Immature natural killer cell (primary cell): Measurements from ENCODE around the gene MBD1. TPM values are rescaled to one million over a fixed set of nuclear protein-coding genes. Genes with fewer than 3 reads are reported as not detected.
"Not testable (repeated sequence)": the region's sequence is repeated elsewhere in the genome, so short reads cannot be mapped to it uniquely, and the experiment has no call there.

Experiments used
- DNase-seq, 3 donors: peaks; one replicate each; pipeline ENCODE4 v3.0.0; 2022; ENCODE audit warnings: mixed read lengths in 1 of 3
- H3K27ac Mint-ChIP-seq, 6 donors: one replicate each; pipeline ENCODE4 v1.8.0; 2020; ENCODE audit warnings: mixed read lengths in 6 of 6, mild to moderate bottlenecking in 5 of 6, inconsistent platforms in 4 of 6, moderate library complexity in 3 of 6
- H3K27me3 Mint-ChIP-seq, 3 donors: one replicate each; pipeline ENCODE4 v1.8.0; 2020 to 2021; ENCODE audit warnings: low read depth in 3 of 3, mild to moderate bottlenecking in 3 of 3, mixed read lengths in 3 of 3, moderate library complexity in 3 of 3, inconsistent platforms in 1 of 3
- H3K36me3 Mint-ChIP-seq, 3 donors: one replicate each; pipeline ENCODE4 v1.8.0; 2020; ENCODE audit warnings: mixed read lengths in 3 of 3, inconsistent platforms in 2 of 3, mild to moderate bottlenecking in 2 of 3
- H3K4me1 Mint-ChIP-seq, 2 donors: one replicate each; pipeline ENCODE4 v1.8.0; 2020; ENCODE audit warnings: inconsistent platforms in 2 of 2, mild to moderate bottlenecking in 2 of 2, mixed read lengths in 2 of 2, moderate library complexity in 1 of 2
- H3K4me3 Mint-ChIP-seq, 5 donors: one replicate each; pipeline ENCODE4 v1.8.0; 2020; ENCODE audit warnings: mild to moderate bottlenecking in 5 of 5, mixed read lengths in 5 of 5, inconsistent platforms in 3 of 5, moderate library complexity in 3 of 5
- H3K9me3 Mint-ChIP-seq, 6 donors: one replicate each; pipeline ENCODE4 v1.8.0; 2020; ENCODE audit warnings: mild to moderate bottlenecking in 6 of 6, mixed read lengths in 6 of 6, inconsistent platforms in 4 of 6, moderate library complexity in 3 of 6
- polyA plus RNA-seq, 3 donors: library from polyadenylated mRNA; unstranded; fragments of 300-500 nt; fragmentation: Illumina TruSeq; gene quantifications; one replicate each; pipeline ENCODE4 v1.2.3, GENCODE V29; 2021

MBD1 gene
- polyA plus RNA-seq, 3 donors from 2014 or later = 18.7 to 41.4 (median 21.6) TPM

GRCh38 chr18:50232419-50232818 is 48.9 kb downstream of the MBD1 start:
- Mint-ChIP-seq H3K9me3 (peaks cover 0 to 1% (median 0%) of the 10 kb centered on the region in 6 donors), H3K4me1 (no peaks in the 10 kb centered on the region), H3K36me3 (no peaks in the 10 kb centered on the region), H3K27ac (no peak overlapping the region), H3K27me3 (peaks cover 0 to 19% (median 3%) of the 10 kb centered on the region in 3 donors), H3K4me3 (no peak overlapping the region)
- no peak for DNase-seq

GRCh38 chr18:50231621-50232020 is 49.7 kb downstream of the MBD1 start:
- peaks cover 0 to 1% (median 0%) of the 10 kb centered on the region in 6 donors for H3K9me3 Mint-ChIP-seq
- peaks cover 1 to 16% (median 4%) of the 10 kb centered on the region in 3 donors for H3K27me3 Mint-ChIP-seq
- no peak for DNase-seq
- no peaks in the 10 kb centered on the region for H3K4me1 Mint-ChIP-seq
- no peak overlapping the region for H3K4me3 Mint-ChIP-seq
- no peaks in the 10 kb centered on the region for H3K36me3 Mint-ChIP-seq
- no peak overlapping the region for H3K27ac Mint-ChIP-seq

- peaks cover 5 to 11% (median 7%) of the 10 kb centered on the region in 3 donors for H3K27me3 Mint-ChIP-seq
- not testable (repeated sequence) for H3K36me3 Mint-ChIP-seq, H3K27ac Mint-ChIP-seq, H3K4me3 Mint-ChIP-seq, DNase-seq, H3K4me1 Mint-ChIP-seq
- peaks cover 3 to 21% (median 16%) of the 10 kb centered on the region in 6 donors for H3K9me3 Mint-ChIP-seq
Observed at GRCh38 chr18:50220249-50220648, 61.1 kb downstream of the MBD1 start.

Other genes with a start within 250 kb of the MBD1 start
- gene MYO5B, start 86.4 kb downstream of the MBD1 start, polyA plus RNA-seq = under 1 TPM in 1 of 3 donors, not detected in 2; 0.04 TPM
- under 1 TPM in 2 of 3 donors, not detected in 1; 0.17 to 0.34 TPM for gene CFAP53, start 15.0 kb downstream of the MBD1 start, polyA plus RNA-seq
- gene CXXC1, start 6.2 kb upstream of the MBD1 start, polyA plus RNA-seq = 10 to 100 TPM; 37.5 to 71.3 (median 52.0) TPM
- 1 to 10 TPM in 2 of 3 donors, under 1 TPM in 1; 0.47 to 1.4 (median 1.2) TPM for gene SKA1, start 93.5 kb upstream of the MBD1 start, polyA plus RNA-seq